C4-2B (cell line): ENCODE data around the gene QKI.

ENCODE experiments used
- CTCF ChIP-seq: fragments of 450-650 bp; conservative IDR thresholded peaks from 2 replicates; pipeline ENCODE4 v1.5.1; 2017; ENCODE audit warnings: mild to moderate bottlenecking
- ZFX ChIP-seq: fragments of 450-650 bp; IDR thresholded peaks from 2 replicates; pipeline ENCODE4 v1.6.1; 2017

- TF ChIP-seq CTCF, result no peak
- TF ChIP-seq ZFX, result no peak
Measured at GRCh38 chr6:163563318-163563717, 148.8 kb downstream of the QKI start.
